ENCODE data around the gene ARHGEF12.

Gene ARHGEF12

GRCh38 chr11:120335908-120336640, at the start of gene ARHGEF12:
Gene ARHGEF12 (plus strand): TSS chr11:120336413. CDS start chr11:120337244, 831 bp downstream.
- peak; percentile 94 for DNase-seq (ENCODE audit: low spot score)

- DNase-seq (ENCODE audit: low spot score): no peak
Measured at GRCh38 chr11:120288021-120288420, 48.2 kb upstream of the ARHGEF12 start.

- no peak for DNase-seq (ENCODE audit: low spot score)
Measured at GRCh38 chr11:120289426-120289825, 46.8 kb upstream of the ARHGEF12 start.

- no peak for DNase-seq (ENCODE audit: low spot score)
Measured at GRCh38 chr11:120290956-120291355, 45.3 kb upstream of the ARHGEF12 start.

GRCh38 chr11:120293038-120293800, 43.0 kb upstream of the ARHGEF12 start:
- DNase-seq (ENCODE audit: low spot score): no peak

GRCh38 chr11:120294096-120294495, 42.1 kb upstream of the ARHGEF12 start:
- DNase-seq (ENCODE audit: low spot score): no peak

GRCh38 chr11:120295099-120295498, 41.1 kb upstream of the ARHGEF12 start:
- no peak for DNase-seq (ENCODE audit: low spot score)

GRCh38 chr11:120296554-120296953, 39.7 kb upstream of the ARHGEF12 start:
- no peak for DNase-seq (ENCODE audit: low spot score)

GRCh38 chr11:120298461-120298860, 37.8 kb upstream of the ARHGEF12 start:
- no peak for DNase-seq (ENCODE audit: low spot score)

- DNase-seq (ENCODE audit: low spot score): no peak
Measured at GRCh38 chr11:120302001-120302805, 34.0 kb upstream of the ARHGEF12 start.

- peak; percentile 61 for DNase-seq (ENCODE audit: low spot score)
Measured at GRCh38 chr11:120303004-120303637, 33.1 kb upstream of the ARHGEF12 start.

GRCh38 chr11:120304526-120304925, 31.7 kb upstream of the ARHGEF12 start:
- no peak for DNase-seq (ENCODE audit: low spot score)

GRCh38 chr11:120305286-120305685, 30.9 kb upstream of the ARHGEF12 start:
- no peak for DNase-seq (ENCODE audit: low spot score)

- DNase-seq (ENCODE audit: low spot score): no peak
Measured at GRCh38 chr11:120306519-120307242, 29.5 kb upstream of the ARHGEF12 start.

- DNase-seq (ENCODE audit: low spot score): no peak
Measured at GRCh38 chr11:120307476-120307875, 28.7 kb upstream of the ARHGEF12 start.

GRCh38 chr11:120308081-120308480, 28.1 kb upstream of the ARHGEF12 start:
- DNase-seq (ENCODE audit: low spot score): no peak

- DNase-seq (ENCODE audit: low spot score): no peak
Measured at GRCh38 chr11:120310870-120311269, 25.3 kb upstream of the ARHGEF12 start.

GRCh38 chr11:120314861-120315260, 21.4 kb upstream of the ARHGEF12 start:
- DNase-seq (ENCODE audit: low spot score): no peak

GRCh38 chr11:120316880-120317688, 19.1 kb upstream of the ARHGEF12 start:
- DNase-seq (ENCODE audit: low spot score): no peak

GRCh38 chr11:120317689-120318480, 18.3 kb upstream of the ARHGEF12 start:
- no peak for DNase-seq (ENCODE audit: low spot score)
